ENCODE measurements around the gene RNPS1.

Gene RNPS1

GRCh38 chr16:2267913-2268666 lies at the start of gene RNPS1:
Gene RNPS1 (minus strand): TSS chr16:2268126. CDS start chr16:2264643, 3,483 bp downstream.
- H3K4me3 ChIP-seq (ENCODE audit: low read depth, low read length), result peak within 1 kb of the TSS; percentile 90

DNA sequence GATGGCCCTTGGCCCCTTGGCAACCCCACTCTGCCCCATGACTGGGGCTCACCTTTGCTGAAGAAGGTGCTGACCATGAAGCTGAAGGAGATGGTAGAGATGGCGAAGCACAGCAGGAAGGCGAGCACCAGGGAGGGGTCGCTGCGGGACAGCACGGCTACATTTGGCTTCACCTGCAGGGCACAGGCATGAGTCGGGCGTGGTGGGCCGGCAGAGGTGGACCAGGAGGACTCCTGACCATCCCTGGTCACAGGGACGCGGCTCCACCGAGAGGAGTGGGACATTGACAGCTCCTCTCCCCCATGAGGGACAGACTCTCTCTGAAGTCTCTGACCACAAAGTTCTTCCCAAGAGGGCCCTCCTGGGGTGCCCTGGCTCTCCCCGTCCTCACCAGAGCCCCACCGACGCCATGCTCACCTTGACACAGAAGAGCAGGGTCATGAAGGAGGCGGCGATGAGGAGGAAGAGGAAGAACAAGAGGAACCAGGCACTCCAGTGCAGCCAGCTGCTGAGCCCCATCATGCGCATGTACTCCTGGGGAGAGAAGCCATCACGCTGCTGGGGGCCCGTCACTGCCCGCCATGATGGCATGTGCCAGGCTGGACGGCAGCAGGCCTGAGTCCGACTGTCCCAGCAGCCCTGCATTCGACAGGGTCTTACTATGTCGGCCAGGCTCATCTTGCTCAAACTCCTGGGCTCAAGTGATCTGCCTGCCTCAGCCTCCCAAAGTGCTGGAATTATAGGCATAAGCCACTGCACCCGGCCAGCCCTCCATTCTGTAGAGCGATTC lies 49.5 kb upstream of the RNPS1 start:
- H3K4me3 ChIP-seq (ENCODE audit: low read depth, low read length), result no peak overlapping the region
- TF ChIP-seq, protein P1, sequence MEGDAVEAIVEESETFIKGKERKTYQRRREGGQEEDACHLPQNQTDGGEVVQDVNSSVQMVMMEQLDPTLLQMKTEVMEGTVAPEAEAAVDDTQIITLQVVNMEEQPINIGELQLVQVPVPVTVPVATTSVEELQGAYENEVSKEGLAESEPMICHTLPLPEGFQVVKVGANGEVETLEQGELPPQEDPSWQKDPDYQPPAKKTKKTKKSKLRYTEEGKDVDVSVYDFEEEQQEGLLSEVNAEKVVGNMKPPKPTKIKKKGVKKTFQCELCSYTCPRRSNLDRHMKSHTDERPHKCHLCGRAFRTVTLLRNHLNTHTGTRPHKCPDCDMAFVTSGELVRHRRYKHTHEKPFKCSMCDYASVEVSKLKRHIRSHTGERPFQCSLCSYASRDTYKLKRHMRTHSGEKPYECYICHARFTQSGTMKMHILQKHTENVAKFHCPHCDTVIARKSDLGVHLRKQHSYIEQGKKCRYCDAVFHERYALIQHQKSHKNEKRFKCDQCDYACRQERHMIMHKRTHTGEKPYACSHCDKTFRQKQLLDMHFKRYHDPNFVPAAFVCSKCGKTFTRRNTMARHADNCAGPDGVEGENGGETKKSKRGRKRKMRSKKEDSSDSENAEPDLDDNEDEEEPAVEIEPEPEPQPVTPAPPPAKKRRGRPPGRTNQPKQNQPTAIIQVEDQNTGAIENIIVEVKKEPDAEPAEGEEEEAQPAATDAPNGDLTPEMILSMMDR (IDR thresholded peaks at IDR 0.05; ENCODE audit: borderline replicate concordance, insufficient read depth, low read depth, low read length), result no peak

More at GRCh38 chr16:2267913-2268666, at the start of gene RNPS1:
- TF ChIP-seq, protein P1 (IDR thresholded peaks at IDR 0.05; ENCODE audit: borderline replicate concordance, insufficient read depth, low read depth, low read length), result no peak

- H3K4me3 ChIP-seq (ENCODE audit: low read depth, low read length), result no peak overlapping the region
- TF ChIP-seq, protein P1 (IDR thresholded peaks at IDR 0.05; ENCODE audit: borderline replicate concordance, insufficient read depth, low read depth, low read length), result no peak
Measured at GRCh38 chr16:2308089-2308962, 40.4 kb upstream of the RNPS1 start.

GRCh38 chr16:2299915-2300192 lies 31.9 kb upstream of the RNPS1 start:
- H3K4me3 ChIP-seq (ENCODE audit: low read depth, low read length), result no peak overlapping the region
- TF ChIP-seq, protein P1 (IDR thresholded peaks at IDR 0.05; ENCODE audit: borderline replicate concordance, insufficient read depth, low read depth, low read length), result no peak

DNA sequence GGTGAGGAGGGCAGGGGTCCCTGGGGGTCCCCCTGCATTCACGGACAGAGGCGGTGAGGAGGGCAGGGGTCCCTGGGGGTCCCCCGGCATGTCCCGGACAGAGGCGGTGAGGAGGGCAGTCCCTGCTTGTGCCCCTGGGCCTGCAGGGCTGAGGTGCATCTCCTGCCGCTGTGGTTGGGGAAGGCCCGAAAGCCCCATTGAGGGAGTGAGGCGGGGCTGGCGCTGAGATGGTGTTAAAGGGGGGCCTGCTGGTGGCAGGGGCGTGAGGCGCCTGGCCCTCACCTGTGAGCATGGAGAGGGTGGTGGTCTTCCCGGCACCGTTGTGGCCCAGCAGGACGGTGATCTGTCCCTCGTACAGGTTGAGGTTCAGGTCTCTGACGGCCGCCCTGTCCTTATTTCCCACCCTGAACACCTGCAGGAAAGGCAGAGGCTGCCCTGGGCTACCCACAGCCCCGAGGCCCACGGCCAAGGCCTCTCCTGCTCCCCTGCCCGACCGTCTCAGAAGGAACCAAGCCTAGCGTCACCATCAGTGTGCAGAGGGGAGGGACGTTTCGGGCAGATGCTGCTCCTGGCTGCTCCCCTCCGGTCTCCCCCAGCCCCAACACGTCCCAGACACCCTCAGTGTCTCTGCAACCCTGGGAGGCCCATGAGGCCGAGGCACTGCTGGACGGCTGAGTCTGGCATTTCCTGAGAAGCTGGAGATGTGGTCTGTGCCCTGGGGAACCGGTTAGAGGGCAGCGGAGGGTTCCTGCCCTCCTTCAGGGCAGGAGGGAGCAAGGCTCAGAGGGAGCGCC lies 31.4 kb upstream of the RNPS1 start:
- no peak overlapping the region for H3K4me3 ChIP-seq (ENCODE audit: low read depth, low read length)
- TF ChIP-seq, protein P1 (IDR thresholded peaks at IDR 0.05; ENCODE audit: borderline replicate concordance, insufficient read depth, low read depth, low read length), result no peak

GRCh38 chr16:2298621-2299020 lies 30.7 kb upstream of the RNPS1 start:
- TF ChIP-seq, protein P1 (IDR thresholded peaks at IDR 0.05; ENCODE audit: borderline replicate concordance, insufficient read depth, low read depth, low read length), result no peak
- no peak overlapping the region for H3K4me3 ChIP-seq (ENCODE audit: low read depth, low read length)
